ENCODE measurements around the gene LHPP.

Gene LHPP

DNA sequence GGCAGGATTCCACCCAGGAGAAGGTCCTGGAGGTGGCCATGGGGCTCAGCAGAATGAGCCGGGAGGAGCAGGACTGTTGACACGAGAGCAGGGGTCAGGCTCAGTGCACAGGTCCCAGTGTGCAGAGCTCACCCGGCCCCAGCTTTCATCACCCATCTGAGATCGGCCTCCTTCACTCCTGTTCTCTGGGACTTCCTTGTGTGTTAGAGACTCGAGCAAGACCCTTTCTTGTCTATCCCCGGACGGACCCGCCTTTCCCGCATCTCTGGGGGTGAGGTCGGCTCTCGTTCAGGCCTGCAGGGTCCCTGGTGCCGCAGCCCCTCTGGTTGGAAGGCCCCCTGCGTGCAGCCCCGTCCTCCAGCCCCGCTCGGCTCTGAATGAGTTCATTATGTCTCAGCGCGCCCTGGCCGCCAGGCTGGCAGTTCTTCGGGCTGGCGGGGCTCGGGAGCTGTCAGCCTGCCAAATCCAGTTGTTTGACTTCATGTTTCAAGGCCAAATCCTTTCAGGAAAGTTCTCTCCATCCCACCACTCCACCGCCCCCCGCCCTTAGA is 127.9 kb downstream of the LHPP start:
- in situ Hi-C loops (cut with MboI; ENCODE audit: low sequenced_read_pairs), result no loop called here

DNA sequence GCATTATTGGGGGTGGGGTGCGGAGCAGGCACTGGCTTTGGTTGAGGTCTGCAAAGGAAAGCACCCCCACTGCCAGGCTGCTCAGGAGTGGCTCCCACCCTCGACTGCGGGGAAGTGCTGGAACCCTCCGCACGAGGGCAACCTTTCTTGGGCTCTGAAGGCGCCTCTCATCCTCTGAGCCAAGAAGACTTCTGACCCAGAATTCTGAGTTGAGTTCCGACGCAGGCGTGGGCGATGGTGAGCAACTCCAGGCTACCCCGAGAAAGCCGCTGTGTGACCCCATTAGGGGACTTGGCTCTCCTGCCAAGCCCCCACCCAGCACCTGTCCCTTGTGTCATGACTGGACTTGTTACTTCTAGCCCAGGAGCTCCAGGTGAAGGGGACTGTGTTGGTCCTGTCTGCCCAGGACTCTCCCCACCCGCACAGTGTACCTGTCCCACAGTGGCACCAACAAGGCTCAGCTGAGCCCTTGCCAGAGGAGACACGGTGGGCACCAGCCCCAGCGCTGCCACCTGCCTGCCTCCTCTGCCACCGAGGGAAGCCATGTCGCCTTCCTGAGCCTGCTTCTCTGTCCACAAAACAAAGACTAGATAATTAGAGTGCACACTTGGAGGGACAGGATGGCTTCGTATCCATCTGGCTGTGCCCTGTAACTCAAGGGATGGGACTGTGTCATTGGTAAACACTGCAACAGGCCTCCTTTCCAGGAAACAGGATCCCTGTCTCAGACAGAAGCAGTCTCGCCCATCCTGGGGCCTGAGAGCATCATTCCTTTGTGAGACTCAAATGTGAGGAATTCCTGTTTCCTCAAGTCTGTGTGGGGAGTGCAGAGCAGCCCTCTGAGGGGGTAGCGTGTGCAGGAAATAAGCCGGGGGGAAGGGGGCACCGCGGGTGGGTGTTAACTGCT is 128.8 kb downstream of the LHPP start:
- in situ Hi-C loops (cut with MboI; ENCODE audit: low sequenced_read_pairs), result no loop called here

DNA sequence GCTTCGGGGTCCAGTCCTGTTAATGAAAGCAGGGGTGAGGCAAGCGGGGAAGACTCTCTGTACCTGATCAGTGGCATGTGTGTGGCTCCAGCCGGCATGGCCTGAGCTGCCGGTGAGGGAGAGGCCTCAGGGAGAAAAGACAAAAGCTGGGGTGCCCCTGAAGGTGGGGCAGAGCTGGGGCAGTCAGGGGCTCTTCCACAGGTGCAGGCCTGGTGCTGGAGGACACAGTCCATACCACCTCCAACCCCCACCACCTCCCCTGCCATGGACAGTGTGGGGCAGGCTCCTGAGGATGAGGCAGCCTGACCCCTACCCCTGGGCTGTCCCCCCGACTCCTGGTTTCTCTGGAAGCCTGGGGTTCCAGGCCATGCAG is 129.5 kb downstream of the LHPP start:
- in situ Hi-C loops (cut with MboI; ENCODE audit: low sequenced_read_pairs), result no loop called here

- in situ Hi-C loops (cut with MboI; ENCODE audit: low sequenced_read_pairs), result no loop called here
These were observed 130.5 kb downstream of the LHPP start for GRCh38 chr10:124592101-124592500.

GRCh38 chr10:124592736-124593430 is 131.3 kb downstream of the LHPP start:
- in situ Hi-C loops (cut with MboI; ENCODE audit: low sequenced_read_pairs), result no loop called here

GRCh38 chr10:124593431-124593985 is 131.9 kb downstream of the LHPP start:
- in situ Hi-C loops (cut with MboI; ENCODE audit: low sequenced_read_pairs), result no loop called here

GRCh38 chr10:124594240-124594639 is 132.6 kb downstream of the LHPP start:
- in situ Hi-C loops (cut with MboI; ENCODE audit: low sequenced_read_pairs), result no loop called here

GRCh38 chr10:124595143-124595883 is 133.7 kb downstream of the LHPP start:
- in situ Hi-C loops (cut with MboI; ENCODE audit: low sequenced_read_pairs), result no loop called here

GRCh38 chr10:124596116-124596785 is 134.6 kb downstream of the LHPP start:
- in situ Hi-C loops (cut with MboI; ENCODE audit: low sequenced_read_pairs), result no loop called here

GRCh38 chr10:124596962-124597845 is 135.6 kb downstream of the LHPP start:
- in situ Hi-C loops (cut with MboI; ENCODE audit: low sequenced_read_pairs), result no loop called here

- in situ Hi-C loops (cut with MboI; ENCODE audit: low sequenced_read_pairs), result no loop called here
These were observed 136.2 kb downstream of the LHPP start for GRCh38 chr10:124597846-124598165.

- in situ Hi-C loops (cut with MboI; ENCODE audit: low sequenced_read_pairs), result no loop called here
These were observed 136.6 kb downstream of the LHPP start for GRCh38 chr10:124598196-124598595.

DNA sequence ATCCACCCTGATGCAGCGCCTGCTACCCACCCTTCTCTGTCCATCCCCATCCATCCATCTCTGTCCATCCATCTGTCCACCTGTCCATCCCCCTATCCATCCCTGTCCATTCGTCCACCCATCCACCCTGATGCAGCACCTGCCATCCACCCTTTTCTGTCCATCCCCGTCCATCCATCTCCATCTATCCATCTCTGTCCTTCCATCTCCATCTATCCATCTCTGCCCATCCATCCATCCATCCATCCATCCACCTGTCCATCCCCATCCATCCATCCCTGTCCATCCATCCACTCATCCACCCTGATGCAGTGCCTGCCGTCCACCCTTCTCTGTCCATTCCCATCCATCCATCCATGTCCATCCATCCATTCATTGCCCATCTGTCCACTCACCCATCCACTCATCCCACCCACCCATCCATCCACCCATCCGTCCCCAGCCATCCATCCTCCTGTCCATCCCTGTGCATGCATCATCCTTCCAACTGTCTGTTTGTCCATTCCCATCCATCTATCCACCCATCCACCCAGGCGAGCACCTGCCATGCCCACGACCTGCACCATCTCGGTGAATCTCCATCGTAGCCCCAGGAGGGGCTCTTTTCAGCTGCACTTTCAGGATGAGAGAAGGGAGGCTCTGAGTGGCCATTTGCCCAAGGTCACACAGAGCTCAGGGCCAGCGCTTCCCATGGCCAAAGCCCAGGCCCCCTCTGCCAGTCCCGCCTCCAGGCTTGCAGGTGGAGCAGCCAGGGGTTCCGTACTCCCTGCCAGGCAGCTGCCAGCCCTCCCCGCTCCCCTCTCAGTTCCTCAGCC is 137.4 kb downstream of the LHPP start:
- in situ Hi-C loops (cut with MboI; ENCODE audit: low sequenced_read_pairs), result no loop called here

GRCh38 chr10:124599588-124600050 is 138.0 kb downstream of the LHPP start:
- in situ Hi-C loops (cut with MboI; ENCODE audit: low sequenced_read_pairs), result no loop called here

DNA sequence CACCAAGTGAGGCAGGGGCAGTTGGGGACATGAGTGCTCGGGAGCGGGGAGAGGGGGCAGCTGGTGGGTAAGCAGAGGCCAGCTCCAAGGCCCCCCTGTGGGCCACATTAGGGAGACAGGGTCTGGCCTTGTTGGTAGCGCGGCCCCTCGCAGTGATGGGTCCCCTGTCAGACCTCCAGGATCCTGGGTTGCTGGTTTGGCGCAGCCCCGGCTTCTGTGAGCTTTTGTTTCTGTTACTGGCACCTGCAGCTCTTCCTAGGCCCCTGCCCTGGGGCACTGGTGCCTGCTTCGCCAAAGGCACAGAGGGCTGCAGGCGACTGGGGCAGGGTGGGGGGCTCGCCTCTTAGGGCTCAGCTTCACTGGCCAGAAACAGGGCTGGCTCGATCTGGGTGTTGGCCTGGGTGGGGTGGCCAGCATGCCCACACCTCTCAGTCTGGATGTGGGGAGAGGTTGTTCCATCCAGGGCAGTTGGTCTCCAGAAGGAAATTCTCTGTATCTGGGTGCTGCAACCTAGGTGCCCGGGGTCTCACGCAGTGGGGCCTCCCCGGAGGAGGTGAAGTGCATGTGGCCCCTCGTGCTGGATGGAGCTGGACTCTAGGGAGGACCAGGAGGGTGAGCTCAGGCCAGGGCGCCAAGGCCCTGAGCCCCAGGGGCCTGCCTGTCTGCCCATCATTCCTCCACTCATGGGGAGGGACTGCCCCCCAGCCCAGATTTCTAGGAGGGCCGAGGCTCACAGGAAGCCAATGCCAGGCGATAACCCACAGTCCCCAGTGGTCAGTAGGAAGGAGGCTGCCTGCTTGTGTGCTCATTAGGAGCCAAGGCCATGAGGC is 138.6 kb downstream of the LHPP start:
- in situ Hi-C loops (cut with MboI; ENCODE audit: low sequenced_read_pairs), result no loop called here

GRCh38 chr10:124601016-124601415 is 139.4 kb downstream of the LHPP start:
- in situ Hi-C loops (cut with MboI; ENCODE audit: low sequenced_read_pairs), result no loop called here

DNA sequence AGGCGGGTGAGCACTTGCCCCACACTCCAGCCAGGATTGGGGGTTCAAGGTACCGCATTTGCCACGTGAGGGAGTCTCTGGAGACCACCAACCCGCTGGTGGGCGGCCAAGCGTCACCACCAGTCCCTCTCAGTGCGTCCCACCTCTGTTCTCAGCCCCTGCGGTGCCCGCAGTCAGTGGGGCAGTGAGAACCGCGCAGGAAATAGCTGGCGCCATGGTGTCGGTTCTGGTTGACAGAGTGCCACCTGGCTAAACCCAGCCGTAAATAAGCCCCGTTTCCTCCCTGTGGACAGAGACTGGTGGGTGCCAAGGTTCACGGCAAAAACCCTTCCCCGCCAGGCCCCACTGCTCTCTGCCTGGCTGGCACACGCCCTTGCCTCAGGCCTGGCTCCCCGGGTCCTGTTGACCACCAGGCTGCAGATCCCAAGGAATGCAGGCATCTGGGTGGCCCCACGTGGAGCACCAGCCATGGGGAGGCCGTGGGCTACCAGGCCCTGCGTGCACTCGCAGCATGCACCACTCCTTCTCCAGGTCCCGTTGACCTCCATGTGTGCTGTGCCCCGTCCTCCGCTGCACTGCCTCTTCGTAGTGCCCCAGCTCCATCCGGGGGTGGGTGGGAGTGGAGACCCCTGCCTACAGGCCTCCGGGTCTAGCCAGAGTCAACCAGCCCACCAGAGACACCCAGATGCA is 140.0 kb downstream of the LHPP start:
- in situ Hi-C loops (cut with MboI; ENCODE audit: low sequenced_read_pairs), result no loop called here

Measured in HL-60/S4 treated with retinoic acid at 250 ng/mL for 4 days and 3 days (cell line).